ENCODE results near the gene ADARB2.
"Not testable (repeated sequence)": the region's sequence is repeated elsewhere in the genome, so short reads cannot be mapped to it uniquely, and the experiment has no call there.

ADARB2 gene

DNA sequence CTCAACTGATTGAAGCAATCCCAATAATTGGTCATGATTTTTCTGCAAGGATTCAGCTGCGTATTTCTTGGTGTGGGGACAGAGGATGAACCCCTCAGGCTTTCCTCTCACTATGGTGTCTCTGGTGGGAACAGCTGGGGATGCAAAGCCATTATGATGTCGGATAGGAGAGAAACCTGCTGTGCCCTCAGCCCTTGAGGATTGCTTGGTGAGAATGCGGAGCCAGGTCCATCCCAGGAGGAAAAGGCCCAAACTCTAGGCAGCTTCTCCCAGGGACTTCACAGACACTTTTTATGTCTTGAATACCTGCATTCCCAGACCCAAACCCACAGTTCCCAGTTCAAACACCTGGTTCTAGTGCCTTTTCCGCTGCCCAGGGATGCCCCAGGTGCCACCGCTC is 379.2 kb downstream of the ADARB2 start:
- no peak for DNase-seq (ENCODE audit: low read depth in 1 of 2, low spot score in 1 of 2)
- TF ChIP-seq, protein P1, sequence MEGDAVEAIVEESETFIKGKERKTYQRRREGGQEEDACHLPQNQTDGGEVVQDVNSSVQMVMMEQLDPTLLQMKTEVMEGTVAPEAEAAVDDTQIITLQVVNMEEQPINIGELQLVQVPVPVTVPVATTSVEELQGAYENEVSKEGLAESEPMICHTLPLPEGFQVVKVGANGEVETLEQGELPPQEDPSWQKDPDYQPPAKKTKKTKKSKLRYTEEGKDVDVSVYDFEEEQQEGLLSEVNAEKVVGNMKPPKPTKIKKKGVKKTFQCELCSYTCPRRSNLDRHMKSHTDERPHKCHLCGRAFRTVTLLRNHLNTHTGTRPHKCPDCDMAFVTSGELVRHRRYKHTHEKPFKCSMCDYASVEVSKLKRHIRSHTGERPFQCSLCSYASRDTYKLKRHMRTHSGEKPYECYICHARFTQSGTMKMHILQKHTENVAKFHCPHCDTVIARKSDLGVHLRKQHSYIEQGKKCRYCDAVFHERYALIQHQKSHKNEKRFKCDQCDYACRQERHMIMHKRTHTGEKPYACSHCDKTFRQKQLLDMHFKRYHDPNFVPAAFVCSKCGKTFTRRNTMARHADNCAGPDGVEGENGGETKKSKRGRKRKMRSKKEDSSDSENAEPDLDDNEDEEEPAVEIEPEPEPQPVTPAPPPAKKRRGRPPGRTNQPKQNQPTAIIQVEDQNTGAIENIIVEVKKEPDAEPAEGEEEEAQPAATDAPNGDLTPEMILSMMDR (IDR thresholded peaks at IDR 0.05; ENCODE audit: insufficient read depth, low read length), result no peak
- TF ChIP-seq, protein P2, sequence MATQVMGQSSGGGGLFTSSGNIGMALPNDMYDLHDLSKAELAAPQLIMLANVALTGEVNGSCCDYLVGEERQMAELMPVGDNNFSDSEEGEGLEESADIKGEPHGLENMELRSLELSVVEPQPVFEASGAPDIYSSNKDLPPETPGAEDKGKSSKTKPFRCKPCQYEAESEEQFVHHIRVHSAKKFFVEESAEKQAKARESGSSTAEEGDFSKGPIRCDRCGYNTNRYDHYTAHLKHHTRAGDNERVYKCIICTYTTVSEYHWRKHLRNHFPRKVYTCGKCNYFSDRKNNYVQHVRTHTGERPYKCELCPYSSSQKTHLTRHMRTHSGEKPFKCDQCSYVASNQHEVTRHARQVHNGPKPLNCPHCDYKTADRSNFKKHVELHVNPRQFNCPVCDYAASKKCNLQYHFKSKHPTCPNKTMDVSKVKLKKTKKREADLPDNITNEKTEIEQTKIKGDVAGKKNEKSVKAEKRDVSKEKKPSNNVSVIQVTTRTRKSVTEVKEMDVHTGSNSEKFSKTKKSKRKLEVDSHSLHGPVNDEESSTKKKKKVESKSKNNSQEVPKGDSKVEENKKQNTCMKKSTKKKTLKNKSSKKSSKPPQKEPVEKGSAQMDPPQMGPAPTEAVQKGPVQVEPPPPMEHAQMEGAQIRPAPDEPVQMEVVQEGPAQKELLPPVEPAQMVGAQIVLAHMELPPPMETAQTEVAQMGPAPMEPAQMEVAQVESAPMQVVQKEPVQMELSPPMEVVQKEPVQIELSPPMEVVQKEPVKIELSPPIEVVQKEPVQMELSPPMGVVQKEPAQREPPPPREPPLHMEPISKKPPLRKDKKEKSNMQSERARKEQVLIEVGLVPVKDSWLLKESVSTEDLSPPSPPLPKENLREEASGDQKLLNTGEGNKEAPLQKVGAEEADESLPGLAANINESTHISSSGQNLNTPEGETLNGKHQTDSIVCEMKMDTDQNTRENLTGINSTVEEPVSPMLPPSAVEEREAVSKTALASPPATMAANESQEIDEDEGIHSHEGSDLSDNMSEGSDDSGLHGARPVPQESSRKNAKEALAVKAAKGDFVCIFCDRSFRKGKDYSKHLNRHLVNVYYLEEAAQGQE (IDR thresholded peaks at IDR 0.05; ENCODE audit: insufficient replicate concordance, low read depth), result no peak
- no peak for TF ChIP-seq GABPA (IDR thresholded peaks at IDR 0.05; ENCODE audit: low read depth)
- TF ChIP-seq SPI1 (IDR thresholded peaks at IDR 0.05; ENCODE audit: borderline replicate concordance, low read depth), result no peak
- TF ChIP-seq POLR2AphosphoS5 (IDR thresholded peaks at IDR 0.05; ENCODE audit: low read depth), result no peak
- Histone ChIP-seq H3K4me3 (replicated peaks; ENCODE audit: insufficient read depth, low read length) (no peak overlapping the region), H3K27ac (replicated peaks) (no peak overlapping the region), H3K27me3 (ENCODE audit: insufficient read depth, poor library complexity, severe bottlenecking) (no peaks in the 10 kb centered on the region)

DNA sequence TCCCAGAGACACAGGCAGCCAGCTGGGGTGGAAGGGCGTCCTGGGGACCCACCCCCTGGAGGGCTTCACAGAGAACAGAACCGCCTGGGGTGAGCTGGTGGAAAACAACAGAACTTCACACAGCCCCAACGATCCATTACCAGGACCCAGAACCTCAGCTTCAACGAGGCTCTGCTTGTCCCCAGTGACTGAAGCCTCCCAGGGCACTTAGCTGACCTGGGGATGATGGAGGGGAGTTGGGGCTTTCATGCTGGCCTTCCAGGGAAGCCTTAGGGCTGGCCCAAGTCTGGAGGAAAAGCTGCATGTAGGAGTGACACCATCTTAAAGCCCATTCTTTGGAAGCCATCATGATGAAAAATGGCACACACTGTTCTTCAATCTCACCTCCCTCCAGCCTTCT is 381.0 kb downstream of the ADARB2 start:
- DNase-seq (ENCODE audit: low read depth in 1 of 2, low spot score in 1 of 2), result no peak
- H3K27ac ChIP-seq (replicated peaks), result no peak overlapping the region
- H3K27me3 ChIP-seq (ENCODE audit: insufficient read depth, poor library complexity, severe bottlenecking), result no peaks in the 10 kb centered on the region
- TF ChIP-seq POLR2AphosphoS5 (IDR thresholded peaks at IDR 0.05; ENCODE audit: low read depth) (no peak), GABPA (IDR thresholded peaks at IDR 0.05; ENCODE audit: low read depth) (no peak), SPI1 (IDR thresholded peaks at IDR 0.05; ENCODE audit: borderline replicate concordance, low read depth) (no peak)
- TF ChIP-seq, protein P2 (IDR thresholded peaks at IDR 0.05; ENCODE audit: insufficient replicate concordance, low read depth), result no peak
- TF ChIP-seq, protein P1 (IDR thresholded peaks at IDR 0.05; ENCODE audit: insufficient read depth, low read length), result no peak
- no peak overlapping the region for H3K4me3 ChIP-seq (replicated peaks; ENCODE audit: insufficient read depth, low read length)

DNA sequence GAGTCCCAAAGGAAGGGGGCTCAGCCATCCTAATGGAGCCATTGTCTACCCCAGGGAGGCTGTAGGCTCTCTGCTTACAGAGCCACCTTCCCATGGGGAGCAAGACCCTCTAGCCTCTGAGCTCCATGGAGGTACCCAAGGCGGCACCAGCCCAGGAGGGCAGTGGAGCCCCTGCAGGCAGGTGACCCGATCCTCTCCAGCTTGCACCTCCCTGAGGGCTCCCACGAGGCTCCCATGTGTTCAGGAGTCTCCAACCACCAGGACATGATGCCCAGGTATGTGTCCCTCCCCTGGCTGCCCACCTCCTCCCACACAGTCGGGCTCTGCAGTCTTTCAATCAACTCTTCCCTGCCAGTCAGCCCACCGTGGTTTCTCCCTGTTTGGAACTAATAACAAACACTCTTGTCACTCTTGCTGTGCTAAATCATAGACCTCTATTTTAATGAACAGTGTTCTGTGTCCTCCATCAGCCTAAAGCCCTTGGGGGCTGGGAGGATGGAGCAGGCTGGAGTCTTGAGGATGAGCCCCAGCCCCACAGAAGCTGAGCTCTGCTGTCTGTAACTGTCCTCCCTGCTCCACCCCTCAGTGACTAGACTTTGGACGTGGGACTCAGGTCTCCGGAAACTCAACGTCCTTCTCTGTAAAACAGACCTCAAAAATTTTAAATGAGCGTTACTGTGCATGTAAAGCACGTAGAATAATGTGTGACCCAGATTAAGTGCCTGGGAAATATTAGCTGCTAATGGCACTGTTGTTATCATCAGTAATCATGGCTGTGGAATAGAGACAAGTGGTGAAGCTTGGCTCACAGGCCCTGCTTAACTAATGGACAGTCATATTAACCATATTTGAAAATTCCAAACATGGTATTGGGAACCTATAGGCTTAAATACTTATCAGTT is 382.3 kb downstream of the ADARB2 start:
- no peak overlapping the region for H3K4me3 ChIP-seq (replicated peaks; ENCODE audit: insufficient read depth, low read length)
- no peaks in the 10 kb centered on the region for H3K27me3 ChIP-seq (ENCODE audit: insufficient read depth, poor library complexity, severe bottlenecking)
- H3K27ac ChIP-seq (replicated peaks), result no peak overlapping the region
- no peak for DNase-seq (ENCODE audit: low read depth in 1 of 2, low spot score in 1 of 2)
- TF ChIP-seq GABPA (IDR thresholded peaks at IDR 0.05; ENCODE audit: low read depth), result no peak
- TF ChIP-seq, protein P2 (IDR thresholded peaks at IDR 0.05; ENCODE audit: insufficient replicate concordance, low read depth), result no peak
- no peak for TF ChIP-seq POLR2AphosphoS5 (IDR thresholded peaks at IDR 0.05; ENCODE audit: low read depth)
- TF ChIP-seq SPI1 (IDR thresholded peaks at IDR 0.05; ENCODE audit: borderline replicate concordance, low read depth), result no peak
- TF ChIP-seq, protein P1 (IDR thresholded peaks at IDR 0.05; ENCODE audit: insufficient read depth, low read length), result no peak

DNA sequence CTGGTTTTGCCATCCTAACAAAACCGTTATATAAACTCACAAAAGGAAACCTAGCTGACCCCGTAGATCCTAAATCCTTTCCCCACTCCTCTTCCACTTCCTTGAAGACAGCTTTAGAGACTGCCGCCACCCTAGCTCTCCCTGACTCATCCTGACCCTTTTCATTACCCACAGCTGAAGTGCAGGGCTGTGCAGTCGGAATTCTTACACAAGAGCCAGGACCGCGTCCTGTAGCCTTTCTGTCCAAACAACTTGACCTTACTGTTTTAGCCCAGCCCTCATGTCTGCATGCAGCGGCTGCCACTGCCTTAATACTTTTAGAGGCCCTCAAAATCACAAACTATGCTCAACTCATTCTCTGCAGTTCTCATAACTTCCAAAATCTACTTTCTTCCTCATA is 385.0 kb downstream of the ADARB2 start:
- not testable (repeated sequence) for H3K4me3 ChIP-seq (replicated peaks; ENCODE audit: insufficient read depth, low read length); H3K27ac ChIP-seq (replicated peaks); DNase-seq (ENCODE audit: low read depth in 1 of 2, low spot score in 1 of 2); H3K27me3 ChIP-seq (ENCODE audit: insufficient read depth, poor library complexity, severe bottlenecking)

Data from HL-60 (cell line).